GM12878 (cell line): ENCODE data around the gene MYRFL.

Experiments used
- CBX5 ChIP-seq: sonication (generic); IDR thresholded peaks from 2 replicates; pipeline ENCODE4 v1.6.1; 2016; ENCODE audit warnings: low read depth, moderate library complexity, mild to moderate bottlenecking, inconsistent platforms
- CHD4 ChIP-seq: fragments of 200-600 bp; sonication (generic); IDR thresholded peaks from 2 replicates; pipeline ENCODE4 v1.6.1; 2016; ENCODE audit warnings: mild to moderate bottlenecking
- EZH2 ChIP-seq: IDR thresholded peaks from 2 replicates; pipeline ENCODE4 v1.6.1; 2012; ENCODE audit warnings: low read depth, mild to moderate bottlenecking, control low read depth, inconsistent platforms, low read length, borderline replicate concordance; ENCODE audit not compliant: control insufficient read depth
- RBBP5 ChIP-seq: fragments of 200-600 bp; sonication (generic); conservative IDR thresholded peaks from 2 replicates; pipeline ENCODE4 v1.6.1; 2016
- RFX5 ChIP-seq: IDR thresholded peaks from 2 replicates; pipeline ENCODE4 v1.6.1; 2011; ENCODE audit warnings: low read depth, low read length, improper control_type of control experiment
- TF ChIP-seq, protein P1 (sequence below), 3 experiments: IDR thresholded peaks in 2 of 3; conservative IDR thresholded peaks in 1 of 3; 2 replicates each; pipeline ENCODE4 v1.5.1; 2011; ENCODE audit warnings: low read depth in 3 of 3, low read length in 3 of 3, mild to moderate bottlenecking in 3 of 3, control low read depth in 2 of 3, moderate library complexity in 2 of 3, inconsistent platforms in 1 of 3, mixed read lengths in 1 of 3; ENCODE audit not compliant: control insufficient read depth in 2 of 3, insufficient read depth in 1 of 3; ENCODE audit errors: extremely low read depth in 1 of 3

DNA sequence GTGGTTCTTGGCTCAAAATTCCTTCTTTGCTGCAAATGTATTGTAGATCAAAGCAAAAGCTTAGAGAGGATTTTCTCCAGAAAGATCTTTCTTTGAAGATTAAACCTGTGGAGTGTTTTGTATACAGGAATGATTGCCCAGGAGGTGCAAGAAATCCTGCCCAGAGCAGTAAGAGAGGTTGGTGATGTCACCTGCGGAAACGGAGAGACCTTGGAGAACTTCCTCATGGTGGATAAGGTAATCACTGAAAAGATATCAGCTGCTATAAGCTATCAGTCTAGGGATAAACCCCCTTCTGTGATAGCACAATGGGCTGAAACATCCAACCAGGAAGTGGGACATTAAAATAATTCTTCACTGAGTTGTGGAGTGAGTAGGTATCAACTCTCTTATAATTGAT, 85.7 kb downstream of the MYRFL start:
- TF ChIP-seq EZH2 (no peak), CHD4 (no peak), CBX5 (no peak), RBBP5 (no peak), RFX5 (no peak)
- TF ChIP-seq, protein P1, sequence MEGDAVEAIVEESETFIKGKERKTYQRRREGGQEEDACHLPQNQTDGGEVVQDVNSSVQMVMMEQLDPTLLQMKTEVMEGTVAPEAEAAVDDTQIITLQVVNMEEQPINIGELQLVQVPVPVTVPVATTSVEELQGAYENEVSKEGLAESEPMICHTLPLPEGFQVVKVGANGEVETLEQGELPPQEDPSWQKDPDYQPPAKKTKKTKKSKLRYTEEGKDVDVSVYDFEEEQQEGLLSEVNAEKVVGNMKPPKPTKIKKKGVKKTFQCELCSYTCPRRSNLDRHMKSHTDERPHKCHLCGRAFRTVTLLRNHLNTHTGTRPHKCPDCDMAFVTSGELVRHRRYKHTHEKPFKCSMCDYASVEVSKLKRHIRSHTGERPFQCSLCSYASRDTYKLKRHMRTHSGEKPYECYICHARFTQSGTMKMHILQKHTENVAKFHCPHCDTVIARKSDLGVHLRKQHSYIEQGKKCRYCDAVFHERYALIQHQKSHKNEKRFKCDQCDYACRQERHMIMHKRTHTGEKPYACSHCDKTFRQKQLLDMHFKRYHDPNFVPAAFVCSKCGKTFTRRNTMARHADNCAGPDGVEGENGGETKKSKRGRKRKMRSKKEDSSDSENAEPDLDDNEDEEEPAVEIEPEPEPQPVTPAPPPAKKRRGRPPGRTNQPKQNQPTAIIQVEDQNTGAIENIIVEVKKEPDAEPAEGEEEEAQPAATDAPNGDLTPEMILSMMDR (IDR thresholded peaks at IDR 0.05 in 2 of 3, conservative IDR thresholded peaks at IDR 0.05 in 1 of 3; ENCODE audit: control insufficient read depth in 2 of 3, extremely low read depth in 1 of 3, insufficient read depth in 1 of 3, low read depth in 3 of 3, low read length in 3 of 3), result no peak
